ENCODE results near the gene RGS12. TPM values are rescaled to one million over a fixed set of nuclear protein-coding genes. Genes with fewer than 3 reads are reported as not detected.

The RGS12 gene
- polyA plus RNA-seq, 2 of the 4 experiments (the other 2 are of a cell fraction) = 7.4 to 8.9 TPM

DNA sequence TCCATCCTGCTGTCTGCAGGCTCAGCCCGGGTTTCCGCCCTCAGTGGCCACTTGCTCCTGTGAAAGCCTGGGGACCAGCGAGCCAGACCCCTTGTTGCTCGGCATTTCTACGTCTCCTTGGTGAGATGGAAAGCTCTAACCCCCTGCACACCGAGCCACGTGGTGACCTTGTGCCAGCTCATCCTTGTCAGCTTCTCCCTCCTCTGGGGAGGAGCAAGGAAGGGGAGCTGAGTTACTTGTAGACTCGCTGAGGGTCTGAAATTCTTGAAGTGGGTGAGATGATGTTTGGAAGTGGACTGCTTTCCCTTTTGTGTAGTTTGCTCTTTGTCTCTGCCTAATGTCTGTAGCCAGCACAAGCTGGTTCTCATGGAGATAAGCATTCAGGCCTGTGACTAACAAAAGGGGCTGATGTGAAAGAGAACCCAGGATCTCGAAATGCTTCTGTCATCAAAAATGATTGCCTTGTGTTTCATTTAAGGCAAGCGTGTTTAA is 29.3 kb downstream of the RGS12 start:
- Histone ChIP-seq H3K4me2 (no peak overlapping the region), H3K27ac (no peak overlapping the region), H3K4me3 (no peak overlapping the region), H3K4me1 (no peaks in the 10 kb centered on the region), H3K9me3 (no peaks in the 10 kb centered on the region)
- no peak for ATAC-seq
- TF ChIP-seq, protein P1, sequence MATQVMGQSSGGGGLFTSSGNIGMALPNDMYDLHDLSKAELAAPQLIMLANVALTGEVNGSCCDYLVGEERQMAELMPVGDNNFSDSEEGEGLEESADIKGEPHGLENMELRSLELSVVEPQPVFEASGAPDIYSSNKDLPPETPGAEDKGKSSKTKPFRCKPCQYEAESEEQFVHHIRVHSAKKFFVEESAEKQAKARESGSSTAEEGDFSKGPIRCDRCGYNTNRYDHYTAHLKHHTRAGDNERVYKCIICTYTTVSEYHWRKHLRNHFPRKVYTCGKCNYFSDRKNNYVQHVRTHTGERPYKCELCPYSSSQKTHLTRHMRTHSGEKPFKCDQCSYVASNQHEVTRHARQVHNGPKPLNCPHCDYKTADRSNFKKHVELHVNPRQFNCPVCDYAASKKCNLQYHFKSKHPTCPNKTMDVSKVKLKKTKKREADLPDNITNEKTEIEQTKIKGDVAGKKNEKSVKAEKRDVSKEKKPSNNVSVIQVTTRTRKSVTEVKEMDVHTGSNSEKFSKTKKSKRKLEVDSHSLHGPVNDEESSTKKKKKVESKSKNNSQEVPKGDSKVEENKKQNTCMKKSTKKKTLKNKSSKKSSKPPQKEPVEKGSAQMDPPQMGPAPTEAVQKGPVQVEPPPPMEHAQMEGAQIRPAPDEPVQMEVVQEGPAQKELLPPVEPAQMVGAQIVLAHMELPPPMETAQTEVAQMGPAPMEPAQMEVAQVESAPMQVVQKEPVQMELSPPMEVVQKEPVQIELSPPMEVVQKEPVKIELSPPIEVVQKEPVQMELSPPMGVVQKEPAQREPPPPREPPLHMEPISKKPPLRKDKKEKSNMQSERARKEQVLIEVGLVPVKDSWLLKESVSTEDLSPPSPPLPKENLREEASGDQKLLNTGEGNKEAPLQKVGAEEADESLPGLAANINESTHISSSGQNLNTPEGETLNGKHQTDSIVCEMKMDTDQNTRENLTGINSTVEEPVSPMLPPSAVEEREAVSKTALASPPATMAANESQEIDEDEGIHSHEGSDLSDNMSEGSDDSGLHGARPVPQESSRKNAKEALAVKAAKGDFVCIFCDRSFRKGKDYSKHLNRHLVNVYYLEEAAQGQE (IDR thresholded peaks at IDR 0.05) = no peak
- no peak for TF ChIP-seq HDAC2 (IDR thresholded peaks at IDR 0.05)
- no peak for TF ChIP-seq CBX2 (IDR thresholded peaks at IDR 0.05; ENCODE audit: borderline replicate concordance, low read depth)
- no peak for TF ChIP-seq SMC3 (IDR thresholded peaks at IDR 0.05)
- POLR2A ChIA-PET = no interaction called here
- 91% methylated on average over 10 of the region's 10 CpGs for WGBS (ENCODE audit: missing lambda C conversion rate)
- no peak for FAIRE-seq
- CTCF ChIA-PET = interaction anchor here (1.0 kb wide), 1 partner anchor 121 kb away, joined by 3 read pairs; no protein-coding TSS in a partner anchor
- DNase-seq (ENCODE audit: low read depth in 1 of 2, low spot score in 1 of 2) = no peak

DNA sequence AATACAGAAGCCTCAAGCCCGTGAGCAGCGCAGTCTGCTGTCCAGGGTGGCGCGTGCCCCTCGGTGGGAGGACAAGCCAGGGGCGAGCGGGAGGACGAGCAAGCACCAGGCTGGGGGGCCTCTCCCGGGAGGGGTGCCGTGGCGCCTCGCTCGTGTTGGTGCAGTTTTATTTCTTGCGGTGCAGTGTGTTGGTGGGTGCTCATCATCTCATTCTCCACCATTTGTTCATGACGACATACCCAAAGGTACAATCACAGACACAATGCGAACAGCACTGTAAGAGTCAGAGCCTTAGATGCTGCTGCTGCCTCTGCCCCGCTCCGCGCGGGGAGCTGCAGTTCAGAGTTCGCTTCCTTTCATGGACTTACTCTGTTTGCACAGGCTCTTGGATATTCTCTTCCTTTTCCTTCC is 30.3 kb downstream of the RGS12 start:
- Histone ChIP-seq H3K27ac (no peak overlapping the region), H3K9me3 (no peaks in the 10 kb centered on the region), H3K4me1 (no peaks in the 10 kb centered on the region), H3K4me3 (no peak overlapping the region), H3K4me2 (no peak overlapping the region)
- TF ChIP-seq CHD2 (IDR thresholded peaks at IDR 0.05; ENCODE audit: low read length, partially characterized antibody) = no peak
- no peak for TF ChIP-seq KDM1A (IDR thresholded peaks at IDR 0.05; ENCODE audit: low read depth)
- TF ChIP-seq FOSL2 (IDR thresholded peaks at IDR 0.05) = no peak
- TF ChIP-seq FOSL2 (CRISPR knock-in tag; IDR thresholded peaks at IDR 0.05) = no peak
- no peak for TF ChIP-seq CHD4 (IDR thresholded peaks at IDR 0.05; ENCODE audit: borderline replicate concordance)
- no peak for TF ChIP-seq MAFK (IDR thresholded peaks at IDR 0.05; ENCODE audit: partially characterized antibody)
- CTCF ChIA-PET = no interaction called here
- ATAC-seq (no peak), FAIRE-seq (no peak), DNase-seq (ENCODE audit: low read depth in 1 of 2, low spot score in 1 of 2) (no peak)
- POLR2A ChIA-PET = no interaction called here
- WGBS (ENCODE audit: missing lambda C conversion rate) = 89% methylated on average over 15 of the region's 21 CpGs

DNA sequence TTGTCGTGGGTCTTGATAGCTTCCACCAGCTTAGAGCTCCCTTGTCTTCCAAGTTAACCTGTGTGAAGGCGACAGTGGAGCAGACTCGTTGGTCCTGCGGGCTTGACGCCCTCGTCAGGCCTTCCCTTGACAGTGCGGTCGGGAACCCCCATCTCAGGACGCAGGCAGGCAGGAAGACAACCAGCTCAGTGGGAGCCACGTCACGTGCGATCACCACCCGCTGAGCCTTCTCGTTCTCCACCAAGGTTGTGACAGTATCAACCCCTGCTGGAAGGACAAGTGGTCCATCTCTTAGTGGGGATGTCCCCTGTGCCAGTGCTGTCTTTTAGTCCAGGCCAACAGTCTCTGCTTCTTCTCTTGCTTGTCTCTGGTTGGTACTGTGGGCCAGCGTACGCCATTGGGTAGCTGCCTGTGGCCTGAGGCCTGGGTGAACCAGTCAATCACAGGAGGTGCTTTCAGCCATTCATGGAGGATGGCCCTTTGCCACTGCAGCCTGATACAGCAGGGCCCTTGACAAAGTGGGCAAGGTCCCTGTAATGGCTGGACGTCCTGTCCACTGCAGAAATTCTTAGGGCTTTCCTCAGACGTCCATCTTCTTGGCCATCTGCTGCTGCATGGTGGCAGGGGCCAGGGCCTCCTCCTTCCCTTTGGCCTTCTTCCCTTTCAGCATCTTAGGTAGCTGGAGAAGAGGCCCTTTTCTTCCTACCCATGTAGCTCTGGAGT is 31.4 kb downstream of the RGS12 start:
- no peaks in the 10 kb centered on the region for H3K9me3 ChIP-seq
- H3K4me2 ChIP-seq = no peak overlapping the region
- 92% methylated on average over 18 of the region's 18 CpGs for WGBS (ENCODE audit: missing lambda C conversion rate)
- no peak for FAIRE-seq
- ChIA-PET POLR2A (no interaction called here), CTCF (interaction anchor here (0.9 kb wide), 1 partner anchor 8 kb away, joined by 3 read pairs; no protein-coding TSS in a partner anchor)
- H3K27ac ChIP-seq = no peak overlapping the region
- no peak for DNase-seq (ENCODE audit: low read depth in 1 of 2, low spot score in 1 of 2)
- no peaks in the 10 kb centered on the region for H3K4me1 ChIP-seq
- no peak overlapping the region for H3K4me3 ChIP-seq
- ATAC-seq = no peak
- TF ChIP-seq CHD4 (IDR thresholded peaks at IDR 0.05; ENCODE audit: borderline replicate concordance) (no peak), NR3C1 (IDR thresholded peaks at IDR 0.05) (no peak), RFX5 (IDR thresholded peaks at IDR 0.05) (no peak), SMC3 (IDR thresholded peaks at IDR 0.05) (no peak), HOXB5 (CRISPR knock-in tag; IDR thresholded peaks at IDR 0.05) (no peak), TFCP2L1 (CRISPR knock-in tag; IDR thresholded peaks at IDR 0.05) (no peak), EP300 (IDR thresholded peaks at IDR 0.05) (no peak), POLR2A (IDR thresholded peaks at IDR 0.05; ENCODE audit: low read length) (no peak), NPAS2 (CRISPR knock-in tag; IDR thresholded peaks at IDR 0.05; ENCODE audit: borderline replicate concordance) (no peak), EHF (CRISPR knock-in tag; IDR thresholded peaks at IDR 0.05) (no peak)
- TF ChIP-seq, protein P2, sequence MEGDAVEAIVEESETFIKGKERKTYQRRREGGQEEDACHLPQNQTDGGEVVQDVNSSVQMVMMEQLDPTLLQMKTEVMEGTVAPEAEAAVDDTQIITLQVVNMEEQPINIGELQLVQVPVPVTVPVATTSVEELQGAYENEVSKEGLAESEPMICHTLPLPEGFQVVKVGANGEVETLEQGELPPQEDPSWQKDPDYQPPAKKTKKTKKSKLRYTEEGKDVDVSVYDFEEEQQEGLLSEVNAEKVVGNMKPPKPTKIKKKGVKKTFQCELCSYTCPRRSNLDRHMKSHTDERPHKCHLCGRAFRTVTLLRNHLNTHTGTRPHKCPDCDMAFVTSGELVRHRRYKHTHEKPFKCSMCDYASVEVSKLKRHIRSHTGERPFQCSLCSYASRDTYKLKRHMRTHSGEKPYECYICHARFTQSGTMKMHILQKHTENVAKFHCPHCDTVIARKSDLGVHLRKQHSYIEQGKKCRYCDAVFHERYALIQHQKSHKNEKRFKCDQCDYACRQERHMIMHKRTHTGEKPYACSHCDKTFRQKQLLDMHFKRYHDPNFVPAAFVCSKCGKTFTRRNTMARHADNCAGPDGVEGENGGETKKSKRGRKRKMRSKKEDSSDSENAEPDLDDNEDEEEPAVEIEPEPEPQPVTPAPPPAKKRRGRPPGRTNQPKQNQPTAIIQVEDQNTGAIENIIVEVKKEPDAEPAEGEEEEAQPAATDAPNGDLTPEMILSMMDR (IDR thresholded peaks at IDR 0.05) = no peak
- TF ChIP-seq, protein P3, sequence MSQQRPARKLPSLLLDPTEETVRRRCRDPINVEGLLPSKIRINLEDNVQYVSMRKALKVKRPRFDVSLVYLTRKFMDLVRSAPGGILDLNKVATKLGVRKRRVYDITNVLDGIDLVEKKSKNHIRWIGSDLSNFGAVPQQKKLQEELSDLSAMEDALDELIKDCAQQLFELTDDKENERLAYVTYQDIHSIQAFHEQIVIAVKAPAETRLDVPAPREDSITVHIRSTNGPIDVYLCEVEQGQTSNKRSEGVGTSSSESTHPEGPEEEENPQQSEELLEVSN (IDR thresholded peaks at IDR 0.05; ENCODE audit: borderline replicate concordance, low read depth) = no peak
- TF ChIP-seq, protein P1 (IDR thresholded peaks at IDR 0.05) = no peak

Data from A549 (cell line).